GM19099 (cell line): Measurements from ENCODE around the gene TBX3.

Experiments
- POLR2A ChIP-seq: IDR thresholded peaks from 3 replicates; pipeline ENCODE4 v1.6.1; 2011; ENCODE audit warnings: low read depth; ENCODE audit not compliant: insufficient read length; ENCODE audit errors: extremely low read depth

The TBX3 gene

DNA sequence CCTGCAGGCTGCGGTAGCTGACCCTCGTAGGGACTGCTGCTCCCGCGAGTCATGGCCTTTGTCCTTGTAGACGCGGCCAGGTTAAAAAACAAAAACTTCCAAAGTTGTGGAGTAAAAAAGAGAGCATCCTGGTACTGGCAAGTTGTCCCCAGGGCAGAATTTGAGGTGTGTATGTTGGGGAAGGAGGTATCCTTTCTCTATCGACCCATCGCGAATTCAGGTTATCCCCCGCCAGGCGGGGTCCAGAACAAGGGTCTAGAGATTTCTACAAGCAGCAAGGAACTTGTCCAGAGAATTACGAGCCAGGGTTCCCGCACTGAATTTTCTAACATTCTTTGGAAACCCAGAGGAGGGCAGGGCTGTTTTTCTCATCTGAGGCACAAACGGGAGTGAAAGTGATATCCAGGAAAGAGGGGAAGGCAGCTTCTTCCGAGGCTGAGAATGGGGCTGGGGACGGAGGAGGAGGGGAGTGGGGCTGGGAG, 16.3 kb downstream of the TBX3 start:
- TF ChIP-seq POLR2A, result no peak

DNA sequence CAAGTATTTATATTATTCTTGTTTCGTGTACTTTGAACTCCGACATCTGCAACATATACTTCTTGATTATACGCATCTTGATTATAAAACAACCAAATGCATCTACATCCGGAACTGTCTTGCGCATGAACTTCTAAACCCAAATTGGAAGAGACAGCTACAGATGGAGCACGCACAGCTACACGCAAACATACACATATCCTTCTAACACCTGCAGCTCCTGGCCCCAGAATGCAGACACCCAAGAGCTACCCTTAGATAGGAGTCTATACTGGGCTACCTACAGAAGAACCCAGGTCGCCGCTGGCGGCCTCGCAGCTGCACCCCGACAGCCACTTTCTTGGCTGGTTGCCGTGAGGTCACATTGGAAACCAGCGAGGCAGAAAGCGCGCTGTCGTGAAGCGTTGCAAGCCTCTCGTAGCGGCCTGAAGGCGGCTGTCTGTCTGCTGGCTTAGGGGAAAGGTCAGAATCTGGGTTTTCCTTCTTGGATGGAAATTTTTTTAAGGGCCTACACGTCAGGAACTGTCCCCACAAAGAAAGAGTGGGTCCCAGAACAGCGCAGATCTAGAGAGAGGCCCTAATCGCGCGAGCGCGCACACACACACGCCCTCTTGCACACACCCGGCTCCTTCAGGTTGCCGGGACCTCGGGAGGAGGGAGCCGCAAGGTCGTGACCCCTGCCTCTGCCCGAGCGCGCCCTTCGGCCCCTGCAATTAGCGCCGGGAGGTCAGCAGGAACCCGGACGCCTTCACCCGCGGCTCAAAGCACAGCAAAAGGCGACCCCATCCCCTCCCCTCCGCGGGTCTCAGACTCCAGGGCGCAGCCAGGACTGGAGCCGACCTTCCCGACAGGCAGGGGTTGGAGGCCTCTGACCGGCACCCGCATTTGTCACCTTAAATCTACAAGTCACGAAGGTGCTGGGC, 17.0 kb downstream of the TBX3 start:
- TF ChIP-seq POLR2A, result no peak

GRCh38 chr12:114665411-114666260, 18.3 kb downstream of the TBX3 start:
- TF ChIP-seq POLR2A, result no peak

DNA sequence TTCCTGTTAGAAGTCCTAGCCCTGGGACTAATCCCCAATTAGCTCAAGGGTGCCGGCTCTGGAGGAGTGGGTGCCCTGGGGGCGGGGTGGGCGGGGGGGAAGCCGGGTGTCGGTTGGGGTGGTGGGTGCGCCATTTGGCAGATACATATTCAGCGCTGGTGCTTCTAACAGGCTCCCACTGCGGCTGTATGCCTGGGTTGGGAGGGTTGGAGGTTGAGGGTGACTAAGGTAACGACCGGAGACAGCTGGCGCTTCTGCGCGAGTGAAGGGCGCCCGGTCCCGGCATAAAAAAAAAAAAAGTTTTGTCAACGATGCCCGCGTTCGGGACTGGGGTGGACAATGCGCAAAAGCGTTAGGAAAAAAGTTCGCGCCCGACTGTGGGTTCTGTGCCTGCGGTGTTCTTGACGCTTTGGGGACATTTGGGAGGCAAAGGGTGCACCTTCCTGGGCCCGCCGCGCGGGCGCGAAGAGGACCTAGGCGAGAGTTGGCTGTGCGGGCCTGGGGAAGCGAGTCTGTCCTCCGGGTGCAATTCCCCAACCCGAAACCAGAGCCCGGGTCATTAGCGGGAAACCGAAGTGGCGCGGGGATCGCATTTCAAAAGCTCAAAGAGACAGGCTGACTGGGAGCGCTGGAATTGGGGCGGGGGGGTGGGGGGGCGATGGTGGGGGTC, 19.2 kb downstream of the TBX3 start:
- no peak for TF ChIP-seq POLR2A

DNA sequence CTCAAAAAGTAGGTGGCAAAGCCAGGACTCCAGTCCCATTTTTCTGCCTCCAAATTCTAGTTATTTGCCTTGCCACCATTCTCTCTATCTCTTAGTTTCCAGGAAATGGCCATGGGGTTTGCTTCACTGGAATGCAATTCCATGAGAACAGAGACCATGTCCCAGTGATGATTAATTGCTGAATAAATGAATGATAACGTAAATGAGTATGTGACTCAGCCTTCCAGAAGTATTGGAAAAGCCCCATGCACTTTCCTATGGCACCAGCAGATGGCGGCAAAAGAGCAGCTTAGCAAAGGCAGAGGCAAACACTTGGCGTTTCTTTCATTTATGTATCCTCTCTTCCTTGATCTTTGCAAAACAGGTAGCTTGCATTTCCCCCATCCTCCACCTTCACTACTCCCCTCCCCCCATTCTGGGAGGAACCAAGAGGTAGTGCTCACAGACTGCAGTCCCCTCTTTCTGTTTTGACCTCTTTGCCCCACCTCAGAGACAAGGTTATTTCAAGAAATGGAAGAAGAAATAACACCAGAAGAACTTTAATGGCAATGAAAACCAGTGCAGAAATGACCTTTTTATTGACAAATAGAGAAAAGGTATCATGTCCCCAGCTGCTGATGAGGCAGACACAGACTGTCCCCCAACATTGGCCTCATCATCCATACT, 21.3 kb downstream of the TBX3 start:
- TF ChIP-seq POLR2A, result no peak

DNA sequence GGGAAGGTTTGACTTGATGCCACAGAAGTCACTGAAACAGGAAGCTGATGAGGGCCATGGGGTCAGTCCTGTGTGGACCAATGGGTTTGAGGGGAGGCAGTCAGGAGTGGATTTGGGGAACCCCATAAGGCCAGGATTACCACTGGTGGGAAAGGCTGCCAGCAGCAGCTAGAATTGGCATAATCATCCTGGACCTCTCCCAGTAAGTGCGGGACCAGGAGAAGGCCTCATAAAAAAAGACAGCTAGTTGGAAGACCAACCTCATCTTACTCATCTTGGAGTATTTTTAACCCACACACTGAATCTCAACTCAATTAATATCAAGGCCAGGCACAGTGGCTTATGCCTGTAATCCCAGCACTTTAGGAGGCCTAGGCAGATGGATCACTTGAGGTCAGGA, 22.7 kb downstream of the TBX3 start:
- TF ChIP-seq POLR2A, result no peak

GRCh38 chr12:114659084-114659483, 24.9 kb downstream of the TBX3 start:
- no peak for TF ChIP-seq POLR2A

- no peak for TF ChIP-seq POLR2A
Measured at GRCh38 chr12:114658002-114658441, 26.0 kb downstream of the TBX3 start.

DNA sequence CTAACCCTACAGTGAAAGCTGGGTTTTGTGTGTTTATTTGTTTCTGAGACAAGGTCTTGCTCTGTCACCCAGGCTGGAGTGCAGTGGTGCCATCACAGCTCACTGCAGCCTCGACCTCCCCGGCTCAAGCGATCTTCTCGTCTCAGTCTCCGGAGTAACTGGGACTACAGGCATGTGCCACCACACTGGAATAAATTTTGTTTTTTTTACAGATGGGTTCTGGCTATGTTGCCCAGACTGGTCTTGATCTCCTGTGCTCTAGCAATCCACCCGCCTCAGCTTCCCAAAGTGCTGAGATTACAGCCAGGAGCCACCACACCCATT, 26.4 kb downstream of the TBX3 start:
- no peak for TF ChIP-seq POLR2A

GRCh38 chr12:114656906-114657596, 26.9 kb downstream of the TBX3 start:
- no peak for TF ChIP-seq POLR2A

DNA sequence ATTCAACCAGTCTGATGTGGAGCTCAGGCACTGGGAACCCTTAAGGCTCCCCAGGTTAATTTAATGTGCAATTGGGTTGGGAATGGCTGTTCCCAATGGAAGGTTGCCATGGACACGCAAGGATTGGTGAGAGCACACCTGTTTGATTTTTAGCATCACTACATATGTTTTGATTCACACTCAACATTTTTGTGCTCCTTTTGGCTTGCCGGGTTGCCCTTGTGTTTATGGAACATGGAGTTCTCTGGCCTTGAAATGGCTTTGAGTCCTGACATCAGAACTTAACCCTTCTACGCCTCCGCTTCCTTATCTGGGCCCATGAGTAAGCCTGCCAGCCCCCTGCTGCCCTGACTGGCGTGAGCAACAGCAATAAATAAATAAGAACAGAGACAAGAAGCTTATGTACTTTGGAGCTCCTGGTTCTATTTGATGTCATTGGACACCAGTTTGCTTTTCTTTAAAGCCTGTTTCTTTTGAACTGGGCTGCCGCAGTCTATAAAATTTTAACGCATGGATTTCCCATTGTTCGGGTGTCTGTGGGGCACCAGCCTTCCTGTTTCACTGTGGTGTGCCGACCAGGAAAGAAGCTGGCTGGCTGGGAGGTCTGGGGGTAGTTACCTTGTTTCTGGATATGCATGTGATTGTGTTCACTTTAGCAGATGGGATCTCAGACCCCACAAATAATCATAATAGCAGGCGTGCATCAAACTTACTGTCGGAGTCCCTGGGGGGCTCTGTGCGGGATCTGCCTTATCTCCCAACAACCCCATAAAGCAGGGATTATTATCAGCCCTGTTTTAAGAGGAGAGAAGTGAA, 27.8 kb downstream of the TBX3 start:
- no peak for TF ChIP-seq POLR2A

DNA sequence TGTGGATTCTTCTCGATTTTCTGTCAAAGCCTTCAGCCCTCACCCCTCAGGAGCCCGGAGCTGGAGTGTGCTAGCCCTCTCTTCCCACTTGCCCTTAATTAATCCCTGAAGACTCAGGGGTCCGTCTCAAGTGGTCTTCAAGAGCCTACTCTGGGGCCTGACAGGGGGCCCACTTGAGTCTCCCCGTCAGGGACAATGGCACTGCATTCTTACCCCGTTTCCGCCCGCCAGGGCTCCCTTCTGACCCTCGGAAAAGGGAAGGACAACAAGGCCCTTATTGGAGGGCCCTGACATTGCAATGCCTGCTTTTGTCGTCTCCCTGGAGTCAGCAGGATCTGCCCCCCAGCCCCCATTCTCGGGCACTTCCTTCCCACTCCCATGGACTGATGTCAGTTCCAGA, 34.4 kb downstream of the TBX3 start:
- no peak for TF ChIP-seq POLR2A

GRCh38 chr12:114648711-114649110, 35.3 kb downstream of the TBX3 start:
- TF ChIP-seq POLR2A, result no peak

DNA sequence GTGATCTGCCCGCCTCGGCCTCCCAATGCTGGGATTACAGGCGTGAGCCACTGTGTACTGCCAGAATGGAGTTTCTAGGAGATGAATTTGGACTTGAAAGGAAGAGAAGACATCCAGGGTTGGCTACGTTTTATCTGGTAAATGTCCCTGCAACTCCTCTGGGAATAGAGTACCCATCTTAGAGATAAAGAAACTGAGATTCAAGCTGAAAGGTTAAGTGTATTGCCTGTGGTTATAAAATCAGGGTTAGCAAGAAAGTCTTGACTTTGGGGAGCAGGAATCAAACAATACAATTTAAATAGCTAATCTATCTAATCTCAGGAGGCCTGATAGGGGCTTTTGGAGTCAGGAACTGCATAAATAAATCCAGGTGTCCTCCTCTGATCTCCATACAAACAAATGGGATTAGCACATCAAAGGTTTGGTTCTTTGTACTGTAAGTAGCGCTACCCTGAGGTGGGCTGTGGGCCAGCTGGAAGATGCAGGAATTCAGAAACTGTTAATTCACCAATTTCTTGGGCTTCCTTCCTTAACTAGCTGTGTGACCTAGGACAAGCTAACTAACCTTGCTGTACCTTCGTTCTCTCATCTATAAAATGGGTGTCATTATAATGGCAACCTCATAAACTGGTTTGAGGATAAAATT, 45.1 kb downstream of the TBX3 start:
- no peak for TF ChIP-seq POLR2A
